Ovary (tissue), 9 donors: ENCODE results near the gene MAML2. TPM values are rescaled to one million over a fixed set of nuclear protein-coding genes. Genes with fewer than 3 reads are reported as not detected.

Experiments used
- DNase-seq, 5 donors: peaks; one replicate each; pipeline ENCODE4 v3.0.0-alpha.2; 2019 to 2020
- H3K27ac ChIP-seq, 2 donors: fragments of 200-600 bp; one replicate each; pipeline versions ENCODE4 v1.5.1 to v1.8.0; 2019 to 2022
- H3K27me3 ChIP-seq: fragments of 200-600 bp; one replicate; pipeline ENCODE4 v1.8.0; 2022
- H3K36me3 ChIP-seq: fragments of 200-600 bp; sonication (generic); one replicate; pipeline ENCODE4 v1.5.1; 2019
- H3K4me1 ChIP-seq: one replicate; pipeline ENCODE4 v1.8.1; 2013; ENCODE audit warnings: mild to moderate bottlenecking, moderate library complexity; ENCODE audit not compliant: insufficient read depth
- H3K4me3 ChIP-seq: fragments of 200-600 bp; sonication (generic); one replicate; pipeline ENCODE4 v1.5.1; 2017
- H3K9me3 ChIP-seq, 2 donors: fragments of 200-600 bp in 1 of 2; sonication (generic) in 1 of 2; one replicate each; pipeline versions ENCODE4 v1.5.1 to v1.8.1; 2013 to 2019; ENCODE audit warnings: mild to moderate bottlenecking in 1 of 2, moderate library complexity in 1 of 2
- CTCF ChIP-seq, 3 donors: fragments of 450-650 bp in 2 of 3; fragments of 200-600 bp in 1 of 3; IDR thresholded peaks; one replicate each; pipeline versions ENCODE4 v1.5.1 to v1.8.0; 2016 to 2022; ENCODE audit warnings: antibody characterized with exemption in 3 of 3, mild to moderate bottlenecking in 1 of 3
- EP300 ChIP-seq: sonication (generic); formaldehyde crosslinking; IDR thresholded peaks from one replicate; pipeline ENCODE4 v1.6.1; 2017; ENCODE audit warnings: antibody characterized with exemption
- POLR2A ChIP-seq: fragments of 450-650 bp; IDR thresholded peaks from one replicate; pipeline ENCODE4 v1.6.1; 2017; ENCODE audit warnings: antibody characterized with exemption, mild to moderate bottlenecking, moderate library complexity
- WGBS, 3 donors: extraction: QIAGEN DNeasy Blood & Tissue Kit in 1 of 3; methylation state at CpG; one replicate each; pipeline versions ENCODE4 v1.1.5 to v1.1.7; 2013 to 2017; 5-methylcytosine and 5-hydroxymethylcytosine counted together
- intact Hi-C, 4 donors: fragments of 100-400 bp; cut with DNase I; formaldehyde crosslinking; loops; one replicate each; pipeline versions ENCODE4 v1.11.0 to v1.15.1; 2022 to 2023
- polyA plus RNA-seq, 2 donors: library from polyadenylated mRNA; stranded (reverse); fragments of 200-250 nt in 1 of 2; fragments of 350-450 nt in 1 of 2; fragmentation: Illumina TruSeq in 1 of 2; extraction: RNeasy Lipid Tissue Mini Kit (QIAGEN cat#74804) in 1 of 2; gene quantifications; one replicate each; pipeline ENCODE4 v1.2.3, GENCODE V29; 2013 to 2014
- total RNA-seq, 7 donors: library from RNA; depleted of rRNA in 2 of 7; stranded (reverse); fragments of >200 nt in 2 of 7; fragmentation: NEBNext Ultra II Directional in 3 of 7; extraction: Animal tissue kit (Norgen Biotek cat#: 25700) in 3 of 7; gene quantifications; one replicate each; pipeline versions ENCODE4 v1.1.0 to v1.2.4, GENCODE V29; 2016 to 2023
- donor health status: DM: no; HTN: no; CAD: no; lungs with moderate emphysema.
- donor health status: DM: no; HTN: no; CAD: no.
- donor health status: Bipolar disorder and iron deficiency.
- donor health status: DM: yes; HTN: yes; CAD: no.
- donor health status: DM: no; HTN: no; CAD: no.
- donor health status: DM: yes; HTN: yes; CAD: no.

The MAML2 gene
- total and polyA plus RNA-seq, 9 donors: 7.3 to 17.5 (median 14.6) TPM

- intact Hi-C loops: no loop called here
- DNase-seq: no peak
- peaks cover 1% of the 10 kb centered on the region for H3K4me1 ChIP-seq
- TF ChIP-seq CTCF (IDR thresholded peaks at IDR 0.05) (no peak), EP300 (no peak), POLR2A (no peak)
- no peaks in the 10 kb centered on the region for H3K27me3 ChIP-seq
- no peak overlapping the region for H3K4me3 ChIP-seq
- H3K9me3 ChIP-seq: no peaks in the 10 kb centered on the region
- H3K36me3 ChIP-seq: no peaks in the 10 kb centered on the region
- WGBS, 3 donors: 79 to 85% (median 81%) methylated on average over 6 of the region's 6 CpGs
- H3K27ac ChIP-seq: no peak overlapping the region
Observed at GRCh38 chr11:96278039-96278897, 64.7 kb downstream of the MAML2 start.

- DNase-seq: no peak
- Histone ChIP-seq H3K36me3 (no peaks in the 10 kb centered on the region), H3K27me3 (no peaks in the 10 kb centered on the region), H3K4me3 (no peak overlapping the region), H3K4me1 (peaks cover 1% of the 10 kb centered on the region), H3K27ac (no peak overlapping the region), H3K9me3 (no peaks in the 10 kb centered on the region)
- no peak for TF ChIP-seq EP300
- TF ChIP-seq CTCF (IDR thresholded peaks at IDR 0.05): no peak
- no peak for TF ChIP-seq POLR2A
- intact Hi-C loops: no loop called here
Observed at GRCh38 chr11:96277696-96278038, 65.3 kb downstream of the MAML2 start.

GRCh38 chr11:96276836-96277235 lies 66.2 kb downstream of the MAML2 start:
- Histone ChIP-seq H3K9me3 (no peaks in the 10 kb centered on the region), H3K27ac (no peak overlapping the region), H3K36me3 (no peaks in the 10 kb centered on the region), H3K4me1 (peaks cover 1% of the 10 kb centered on the region), H3K4me3 (no peak overlapping the region), H3K27me3 (no peaks in the 10 kb centered on the region)
- no peak for DNase-seq
- TF ChIP-seq EP300: no peak
- no peak for TF ChIP-seq CTCF (IDR thresholded peaks at IDR 0.05)
- no peak for TF ChIP-seq POLR2A
- intact Hi-C loops: no loop called here
- WGBS, 3 donors: 82 to 86% (median 85%) methylated on average over 5 of the region's 5 CpGs

- Histone ChIP-seq H3K4me1 (peaks cover 1% of the 10 kb centered on the region), H3K27me3 (no peaks in the 10 kb centered on the region), H3K27ac (no peak overlapping the region), H3K36me3 (no peaks in the 10 kb centered on the region), H3K4me3 (no peak overlapping the region), H3K9me3 (no peaks in the 10 kb centered on the region)
- intact Hi-C loops: no loop called here
- DNase-seq: no peak
- TF ChIP-seq POLR2A: no peak
- TF ChIP-seq CTCF (IDR thresholded peaks at IDR 0.05): no peak
- TF ChIP-seq EP300: no peak
- 67 to 77% (median 68%) methylated on average over 5 of the region's 5 CpGs for WGBS, 3 donors
Observed at GRCh38 chr11:96275801-96276594, 67.0 kb downstream of the MAML2 start.
